ENCODE data around the gene TRAF3IP1. TPM values are rescaled to one million over a fixed set of nuclear protein-coding genes. Genes with fewer than 3 reads are reported as not detected.
A peak's percentile ranks its signal among the peaks of the same experiment; 100 is the strongest.

The TRAF3IP1 gene
- total and polyA plus RNA-seq, 2 of the 13 experiments (the other 11 are each of a cell fraction or from before 2014, with no cell fraction given), result 4.1 to 12.9 TPM

DNA sequence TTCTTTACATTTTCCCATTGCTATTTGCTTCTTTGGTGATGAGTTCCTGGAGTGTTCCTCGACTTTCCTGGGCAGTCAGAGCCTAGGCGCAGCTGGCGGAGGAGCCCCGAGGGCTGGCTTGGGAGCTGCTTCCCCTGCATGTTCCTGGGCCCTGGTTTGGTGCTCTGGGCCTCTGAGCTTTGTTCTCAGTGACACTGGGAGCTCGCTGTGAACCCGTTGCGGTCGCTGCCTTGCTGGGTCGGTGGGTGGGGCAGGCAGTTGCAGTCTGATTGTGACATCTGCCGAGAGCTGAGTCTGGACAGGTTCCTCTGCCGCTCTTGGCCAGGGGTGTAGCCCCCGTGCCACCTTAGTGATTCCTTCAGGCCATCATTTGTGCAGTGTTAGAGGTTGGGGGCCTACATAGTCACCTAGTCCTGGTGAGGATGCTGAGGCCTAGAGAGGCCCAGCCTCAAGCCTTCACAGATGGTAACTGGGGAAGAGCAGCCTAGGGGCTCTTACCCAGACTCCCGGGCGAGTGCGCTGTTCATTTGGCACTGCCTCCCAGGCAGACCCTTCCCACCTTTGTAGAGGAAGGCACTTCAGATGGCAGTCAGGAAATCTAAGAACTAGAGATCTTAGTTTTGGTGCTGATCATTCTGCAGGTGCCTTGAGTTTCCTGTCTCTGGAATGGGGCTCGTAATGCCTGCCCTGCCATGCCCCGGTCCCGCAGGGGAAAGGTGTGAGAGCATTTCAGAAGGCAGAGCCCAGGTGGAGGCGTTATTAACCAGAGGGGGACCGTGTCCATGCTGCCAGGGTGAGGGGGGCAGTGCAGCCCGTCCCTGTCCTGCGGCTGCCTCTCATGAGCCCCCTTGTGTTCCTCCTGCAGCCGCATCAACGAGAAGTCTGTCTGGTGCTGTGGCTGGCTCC lies 114.8 kb downstream of the TRAF3IP1 start (continued):
- peak; percentile 45; the same call in 1 of the 2 replicates for TF ChIP-seq RAD21 (CRISPR knock-in tag; IDR thresholded peaks at IDR 0.05)
- TF ChIP-seq, protein P1, sequence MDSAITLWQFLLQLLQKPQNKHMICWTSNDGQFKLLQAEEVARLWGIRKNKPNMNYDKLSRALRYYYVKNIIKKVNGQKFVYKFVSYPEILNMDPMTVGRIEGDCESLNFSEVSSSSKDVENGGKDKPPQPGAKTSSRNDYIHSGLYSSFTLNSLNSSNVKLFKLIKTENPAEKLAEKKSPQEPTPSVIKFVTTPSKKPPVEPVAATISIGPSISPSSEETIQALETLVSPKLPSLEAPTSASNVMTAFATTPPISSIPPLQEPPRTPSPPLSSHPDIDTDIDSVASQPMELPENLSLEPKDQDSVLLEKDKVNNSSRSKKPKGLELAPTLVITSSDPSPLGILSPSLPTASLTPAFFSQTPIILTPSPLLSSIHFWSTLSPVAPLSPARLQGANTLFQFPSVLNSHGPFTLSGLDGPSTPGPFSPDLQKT (CRISPR knock-in tag; IDR thresholded peaks at IDR 0.05; ENCODE audit: borderline replicate concordance), result no peak
- TF ChIP-seq, protein P2, sequence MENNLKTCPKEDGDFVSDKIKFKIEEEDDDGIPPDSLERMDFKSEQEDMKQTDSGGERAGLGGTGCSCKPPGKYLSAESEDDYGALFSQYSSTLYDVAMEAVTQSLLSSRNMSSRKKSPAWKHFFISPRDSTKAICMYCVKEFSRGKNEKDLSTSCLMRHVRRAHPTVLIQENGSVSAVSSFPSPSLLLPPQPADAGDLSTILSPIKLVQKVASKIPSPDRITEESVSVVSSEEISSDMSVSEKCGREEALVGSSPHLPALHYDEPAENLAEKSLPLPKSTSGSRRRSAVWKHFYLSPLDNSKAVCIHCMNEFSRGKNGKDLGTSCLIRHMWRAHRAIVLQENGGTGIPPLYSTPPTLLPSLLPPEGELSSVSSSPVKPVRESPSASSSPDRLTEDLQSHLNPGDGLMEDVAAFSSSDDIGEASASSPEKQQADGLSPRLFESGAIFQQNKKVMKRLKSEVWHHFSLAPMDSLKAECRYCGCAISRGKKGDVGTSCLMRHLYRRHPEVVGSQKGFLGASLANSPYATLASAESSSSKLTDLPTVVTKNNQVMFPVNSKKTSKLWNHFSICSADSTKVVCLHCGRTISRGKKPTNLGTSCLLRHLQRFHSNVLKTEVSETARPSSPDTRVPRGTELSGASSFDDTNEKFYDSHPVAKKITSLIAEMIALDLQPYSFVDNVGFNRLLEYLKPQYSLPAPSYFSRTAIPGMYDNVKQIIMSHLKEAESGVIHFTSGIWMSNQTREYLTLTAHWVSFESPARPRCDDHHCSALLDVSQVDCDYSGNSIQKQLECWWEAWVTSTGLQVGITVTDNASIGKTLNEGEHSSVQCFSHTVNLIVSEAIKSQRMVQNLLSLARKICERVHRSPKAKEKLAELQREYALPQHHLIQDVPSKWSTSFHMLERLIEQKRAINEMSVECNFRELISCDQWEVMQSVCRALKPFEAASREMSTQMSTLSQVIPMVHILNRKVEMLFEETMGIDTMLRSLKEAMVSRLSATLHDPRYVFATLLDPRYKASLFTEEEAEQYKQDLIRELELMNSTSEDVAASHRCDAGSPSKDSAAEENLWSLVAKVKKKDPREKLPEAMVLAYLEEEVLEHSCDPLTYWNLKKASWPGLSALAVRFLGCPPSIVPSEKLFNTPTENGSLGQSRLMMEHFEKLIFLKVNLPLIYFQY (CRISPR knock-in tag; IDR thresholded peaks at IDR 0.05; ENCODE audit: borderline replicate concordance), result peak; percentile 96
- no peak for TF ChIP-seq FOXO1 (CRISPR knock-in tag; IDR thresholded peaks at IDR 0.05)
- no peak for TF ChIP-seq FOXC1 (CRISPR knock-in tag; IDR thresholded peaks at IDR 0.05; ENCODE audit: borderline replicate concordance)
- TF ChIP-seq ZSCAN22 (CRISPR knock-in tag; IDR thresholded peaks at IDR 0.05), result no peak
- TF ChIP-seq, protein P3, sequence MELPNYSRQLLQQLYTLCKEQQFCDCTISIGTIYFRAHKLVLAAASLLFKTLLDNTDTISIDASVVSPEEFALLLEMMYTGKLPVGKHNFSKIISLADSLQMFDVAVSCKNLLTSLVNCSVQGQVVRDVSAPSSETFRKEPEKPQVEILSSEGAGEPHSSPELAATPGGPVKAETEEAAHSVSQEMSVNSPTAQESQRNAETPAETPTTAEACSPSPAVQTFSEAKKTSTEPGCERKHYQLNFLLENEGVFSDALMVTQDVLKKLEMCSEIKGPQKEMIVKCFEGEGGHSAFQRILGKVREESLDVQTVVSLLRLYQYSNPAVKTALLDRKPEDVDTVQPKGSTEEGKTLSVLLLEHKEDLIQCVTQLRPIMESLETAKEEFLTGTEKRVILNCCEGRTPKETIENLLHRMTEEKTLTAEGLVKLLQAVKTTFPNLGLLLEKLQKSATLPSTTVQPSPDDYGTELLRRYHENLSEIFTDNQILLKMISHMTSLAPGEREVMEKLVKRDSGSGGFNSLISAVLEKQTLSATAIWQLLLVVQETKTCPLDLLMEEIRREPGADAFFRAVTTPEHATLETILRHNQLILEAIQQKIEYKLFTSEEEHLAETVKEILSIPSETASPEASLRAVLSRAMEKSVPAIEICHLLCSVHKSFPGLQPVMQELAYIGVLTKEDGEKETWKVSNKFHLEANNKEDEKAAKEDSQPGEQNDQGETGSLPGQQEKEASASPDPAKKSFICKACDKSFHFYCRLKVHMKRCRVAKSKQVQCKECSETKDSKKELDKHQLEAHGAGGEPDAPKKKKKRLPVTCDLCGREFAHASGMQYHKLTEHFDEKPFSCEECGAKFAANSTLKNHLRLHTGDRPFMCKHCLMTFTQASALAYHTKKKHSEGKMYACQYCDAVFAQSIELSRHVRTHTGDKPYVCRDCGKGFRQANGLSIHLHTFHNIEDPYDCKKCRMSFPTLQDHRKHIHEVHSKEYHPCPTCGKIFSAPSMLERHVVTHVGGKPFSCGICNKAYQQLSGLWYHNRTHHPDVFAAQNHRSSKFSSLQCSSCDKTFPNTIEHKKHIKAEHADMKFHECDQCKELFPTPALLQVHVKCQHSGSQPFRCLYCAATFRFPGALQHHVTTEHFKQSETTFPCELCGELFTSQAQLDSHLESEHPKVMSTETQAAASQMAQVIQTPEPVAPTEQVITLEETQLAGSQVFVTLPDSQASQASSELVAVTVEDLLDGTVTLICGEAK (IDR thresholded peaks at IDR 0.05), result no peak
- TF ChIP-seq, protein P3 (CRISPR knock-in tag; IDR thresholded peaks at IDR 0.05), result 0 out of 2 replicates have a peak, but pooled peaks have one; percentile 17
- no peak for TF ChIP-seq ZNF616 (CRISPR knock-in tag; IDR thresholded peaks at IDR 0.05; ENCODE audit: low read depth)
- TF ChIP-seq ZNF557 (CRISPR knock-in tag; IDR thresholded peaks at IDR 0.05), result peak; percentile 38; the same call in 1 of the 2 replicates
- TF ChIP-seq, protein P4, sequence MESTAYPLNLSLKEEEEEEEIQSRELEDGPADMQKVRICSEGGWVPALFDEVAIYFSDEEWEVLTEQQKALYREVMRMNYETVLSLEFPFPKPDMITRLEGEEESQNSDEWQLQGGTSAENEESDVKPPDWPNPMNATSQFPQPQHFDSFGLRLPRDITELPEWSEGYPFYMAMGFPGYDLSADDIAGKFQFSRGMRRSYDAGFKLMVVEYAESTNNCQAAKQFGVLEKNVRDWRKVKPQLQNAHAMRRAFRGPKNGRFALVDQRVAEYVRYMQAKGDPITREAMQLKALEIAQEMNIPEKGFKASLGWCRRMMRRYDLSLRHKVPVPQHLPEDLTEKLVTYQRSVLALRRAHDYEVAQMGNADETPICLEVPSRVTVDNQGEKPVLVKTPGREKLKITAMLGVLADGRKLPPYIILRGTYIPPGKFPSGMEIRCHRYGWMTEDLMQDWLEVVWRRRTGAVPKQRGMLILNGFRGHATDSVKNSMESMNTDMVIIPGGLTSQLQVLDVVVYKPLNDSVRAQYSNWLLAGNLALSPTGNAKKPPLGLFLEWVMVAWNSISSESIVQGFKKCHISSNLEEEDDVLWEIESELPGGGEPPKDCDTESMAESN (CRISPR knock-in tag; conservative IDR thresholded peaks at IDR 0.05), result no peak
- peak; percentile 64 for TF ChIP-seq MED1 (CRISPR knock-in tag; IDR thresholded peaks at IDR 0.05)
